Testis (tissue), 3 donors: ENCODE results near the gene SDF2L1. TPM values are rescaled to one million over a fixed set of nuclear protein-coding genes. Genes with fewer than 3 reads are reported as not detected.
A peak's percentile ranks its signal among the peaks of the same experiment; 100 is the strongest.

ENCODE experiments used
- DNase-seq: peaks from one replicate; pipeline ENCODE4 v3.0.0-alpha.2; 2019
- H3K27ac ChIP-seq, 2 donors: fragments of 200-600 bp; sonication (generic); one replicate each; pipeline ENCODE4 v1.5.1; 2019
- H3K27me3 ChIP-seq: fragments of 200-600 bp; sonication (generic); one replicate; pipeline ENCODE4 v1.5.1; 2019
- H3K36me3 ChIP-seq: fragments of 200-600 bp; sonication (generic); one replicate; pipeline ENCODE4 v1.5.1; 2017; ENCODE audit warnings: low read depth; ENCODE audit errors: missing control alignments
- H3K4me1 ChIP-seq: fragments of 200-600 bp; sonication (generic); one replicate; pipeline ENCODE4 v1.5.1; 2019
- H3K4me3 ChIP-seq, 2 donors: fragments of 200-600 bp; sonication (generic); one replicate each; pipeline ENCODE4 v1.5.1; 2017 to 2019
- H3K9me3 ChIP-seq: fragments of 200-600 bp; sonication (generic); one replicate; pipeline ENCODE4 v1.5.1; 2017
- CTCF ChIP-seq, 3 experiments: fragments of 450-650 bp in 2 of 3; fragments of 200-600 bp in 1 of 3; sonication (generic) in 1 of 3; IDR thresholded peaks; one replicate each; pipeline ENCODE4 v1.5.1; 2016 to 2019; ENCODE audit warnings: antibody characterized with exemption in 3 of 3, mild to moderate bottlenecking in 2 of 3, moderate library complexity in 1 of 3
- POLR2A ChIP-seq: fragments of 450-650 bp; IDR thresholded peaks from one replicate; pipeline ENCODE4 v1.6.1; 2017; ENCODE audit warnings: antibody characterized with exemption, mild to moderate bottlenecking, moderate library complexity
- WGBS, 2 donors: methylation state at CpG; one replicate each; pipeline ENCODE4 v1.1.5; 2018; 5-methylcytosine and 5-hydroxymethylcytosine counted together
- intact Hi-C: fragments of 100-400 bp; cut with DNase I; formaldehyde crosslinking; loops from one replicate; pipeline ENCODE4 v1.15.1; 2023; ENCODE audit warnings: low total_unique reads
- polyA plus RNA-seq: library from polyadenylated mRNA; stranded (reverse); fragments of 350-450 nt; fragmentation: Illumina TruSeq; extraction: RNeasy Lipid Tissue Mini Kit (QIAGEN cat#74804); gene quantifications from one replicate; pipeline ENCODE4 v1.2.3, GENCODE V29; 2014; ENCODE audit warnings: low read depth, low replicate concordance; ENCODE audit not compliant: insufficient read depth
- total RNA-seq, 2 donors: library from RNA; depleted of rRNA; stranded (reverse); fragments of >200 nt; gene quantifications; one replicate each; pipeline ENCODE4 v1.2.3, GENCODE V29; 2016

The SDF2L1 gene
- total and polyA plus RNA-seq, 3 donors from 2014 or later = 23.9 to 34.3 (median 33.0) TPM

- TF ChIP-seq POLR2A = no peak
- TF ChIP-seq CTCF (IDR thresholded peaks at IDR 0.05) = no peak
- no peaks in the 10 kb centered on the region for H3K9me3 ChIP-seq
- H3K4me3 ChIP-seq = no peak overlapping the region
- 77 to 81% methylated on average over 4 of the region's 4 CpGs for WGBS, 2 donors
- no peak overlapping the region for H3K27ac ChIP-seq
- intact Hi-C loops = no loop called here
- no peaks in the 10 kb centered on the region for H3K36me3 ChIP-seq
- no peak for DNase-seq
- H3K4me1 ChIP-seq = peaks cover 27% of the 10 kb centered on the region
- no peaks in the 10 kb centered on the region for H3K27me3 ChIP-seq
Measured at GRCh38 chr22:21626073-21626734, 15.9 kb upstream of the SDF2L1 start.

DNA sequence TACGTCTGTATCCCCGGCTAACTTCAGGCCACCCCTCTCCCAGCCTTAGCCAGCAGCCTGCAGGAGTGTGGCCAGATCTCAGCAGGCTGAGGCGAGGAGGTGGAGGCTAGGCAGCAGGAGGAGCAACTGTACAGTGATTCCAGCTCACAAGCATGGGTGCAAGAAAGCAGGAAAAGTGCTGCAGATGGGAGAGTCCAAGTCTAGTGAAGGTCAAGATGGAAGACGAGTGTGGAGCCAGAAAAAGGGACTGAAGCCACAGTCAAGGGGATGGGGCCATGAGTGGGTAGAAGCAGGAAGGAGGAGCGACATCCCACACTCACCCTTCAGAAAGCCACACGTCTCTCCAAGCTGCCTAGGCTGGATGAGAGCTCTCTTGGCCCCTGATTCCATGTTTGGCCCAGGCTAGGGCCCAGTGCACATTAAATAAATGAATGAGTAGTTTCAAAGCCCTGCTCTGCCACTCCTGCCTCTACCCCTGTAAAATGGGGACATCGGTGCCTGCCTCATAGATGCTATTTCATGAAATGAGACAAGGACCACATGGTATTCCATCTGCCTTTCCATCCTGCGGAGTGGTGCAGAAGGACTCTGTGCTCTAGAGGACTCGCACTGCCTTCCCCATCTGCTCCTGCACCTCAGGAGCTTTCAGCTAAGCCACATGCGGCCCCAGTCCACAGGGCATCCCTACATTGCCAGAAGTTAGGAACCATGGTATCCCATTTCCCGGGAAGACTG is 15.2 kb upstream of the SDF2L1 start:
- no peak overlapping the region for H3K27ac ChIP-seq
- no peak for DNase-seq
- H3K27me3 ChIP-seq = no peaks in the 10 kb centered on the region
- TF ChIP-seq CTCF (IDR thresholded peaks at IDR 0.05) (no peak), POLR2A (no peak)
- peaks cover 27% of the 10 kb centered on the region for H3K4me1 ChIP-seq
- intact Hi-C loops = no loop called here
- no peaks in the 10 kb centered on the region for H3K36me3 ChIP-seq
- 81 to 83% methylated on average over 9 to 11 of the region's 11 CpGs for WGBS, 2 donors
- no peak overlapping the region for H3K4me3 ChIP-seq
- H3K9me3 ChIP-seq = no peaks in the 10 kb centered on the region

DNA sequence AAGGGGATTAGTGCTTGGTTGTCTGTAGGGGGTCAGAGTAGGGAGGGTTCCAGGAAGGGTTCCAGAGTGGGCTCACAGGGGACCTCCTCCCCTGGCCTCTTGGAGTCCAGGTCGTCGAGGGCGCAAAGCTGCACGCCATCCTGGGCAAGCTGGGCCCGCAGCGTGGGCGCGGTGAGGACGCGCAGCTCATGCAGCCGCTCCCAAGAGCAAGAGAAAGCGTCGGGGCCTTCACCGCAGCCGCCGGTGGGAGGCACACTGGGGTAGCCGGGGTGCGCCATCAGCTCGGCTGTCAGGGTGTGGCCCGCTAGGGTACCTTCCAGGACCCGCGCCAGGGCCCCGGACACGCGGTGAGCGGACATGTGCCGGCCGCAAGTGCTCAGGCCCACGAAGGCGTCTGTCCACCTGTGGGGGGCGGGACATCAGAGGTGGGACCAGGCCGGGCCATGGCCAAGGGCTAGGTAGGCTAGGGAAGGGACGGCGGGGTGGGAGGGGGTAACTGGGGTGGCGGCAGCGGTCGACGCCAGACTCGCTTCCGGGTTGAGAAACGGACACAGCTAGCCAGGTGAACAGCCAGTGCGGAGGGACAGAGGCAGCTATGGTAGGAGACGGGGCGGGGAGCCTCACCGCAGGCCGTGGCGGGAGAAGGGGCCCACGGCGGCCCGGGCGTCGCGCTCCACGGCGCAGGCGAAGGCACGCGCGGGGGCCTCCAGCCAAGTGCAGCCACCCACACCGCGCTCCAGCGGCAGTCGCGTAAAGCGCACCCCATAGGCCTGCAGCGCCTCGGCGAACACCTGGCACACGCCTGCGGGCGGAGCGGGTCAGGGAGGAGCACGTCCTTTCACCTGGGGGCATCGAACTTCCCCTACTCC is 13.5 kb upstream of the SDF2L1 start:
- H3K4me1 ChIP-seq = peaks cover 16% of the 10 kb centered on the region
- H3K4me3 ChIP-seq = peak overlapping the region; percentile 63 to 89
- no peak for DNase-seq
- intact Hi-C loops = no loop called here
- no peak overlapping the region for H3K27ac ChIP-seq
- no peaks in the 10 kb centered on the region for H3K9me3 ChIP-seq
- WGBS, 2 donors = 45 to 69% methylated on average over 36 to 74 of the region's 74 CpGs
- no peaks in the 10 kb centered on the region for H3K27me3 ChIP-seq
- H3K36me3 ChIP-seq = no peaks in the 10 kb centered on the region
- TF ChIP-seq POLR2A (no peak), CTCF (IDR thresholded peaks at IDR 0.05) (no peak)

DNA sequence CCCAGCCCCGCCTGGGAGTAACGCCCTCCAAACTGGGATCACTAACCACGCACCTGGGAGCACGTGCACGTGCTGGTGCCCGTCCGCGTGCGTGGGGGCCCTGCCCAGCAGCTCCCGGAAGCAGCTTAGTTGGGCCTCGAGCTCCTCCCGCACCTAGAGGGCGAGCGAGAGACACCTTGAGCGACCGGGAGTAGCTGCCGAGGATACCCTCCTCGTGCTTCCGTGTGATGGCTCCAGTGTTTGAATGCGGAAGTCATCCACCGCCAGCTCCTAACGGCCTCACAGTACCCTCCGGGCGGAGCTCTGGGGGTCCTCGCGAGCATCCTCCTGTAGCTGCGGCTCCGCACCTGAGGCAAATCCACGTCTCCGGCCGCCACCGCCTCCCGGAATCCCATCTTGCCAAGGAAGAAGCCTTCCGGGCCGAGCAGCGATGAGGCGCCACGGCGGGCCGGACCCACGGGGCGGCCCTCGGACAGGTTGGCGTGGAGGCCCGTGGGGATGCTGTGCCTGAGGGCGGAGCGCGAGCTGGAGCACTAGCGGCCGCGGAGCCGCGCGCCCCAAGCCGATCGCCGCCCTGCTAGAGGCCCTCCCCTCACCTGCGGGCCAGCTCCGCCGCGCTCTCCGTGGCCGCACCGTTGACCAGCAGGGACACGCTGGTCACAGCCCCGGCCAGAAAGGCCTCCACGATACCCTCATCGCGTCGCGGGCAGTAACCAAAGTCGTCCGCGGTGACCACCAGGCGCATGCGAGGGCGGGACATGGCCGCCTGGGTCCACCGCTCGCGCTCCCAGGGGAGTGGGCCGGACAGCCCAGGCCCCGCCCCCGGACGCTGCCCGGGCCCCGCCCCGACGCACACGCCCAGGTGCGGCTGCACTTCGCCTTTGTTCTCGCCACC is 12.6 kb upstream of the SDF2L1 start, which contains the start of gene YDJC:
Gene YDJC, minus strand, starts transcription at position 768 of the 895 bp plus-strand sequence. Its CDS starts 8 bp downstream, at position 760.
- Histone ChIP-seq H3K4me1 (peaks cover 7% of the 10 kb centered on the region), H3K27ac (peak within 1 kb of the TSS; percentile 7 to 46), H3K36me3 (no peaks in the 10 kb centered on the region), H3K4me3 (peak within 1 kb of the TSS; percentile 63 to 89), H3K9me3 (no peaks in the 10 kb centered on the region), H3K27me3 (no peaks in the 10 kb centered on the region)
- WGBS, 2 donors = 1 to 2% methylated on average over 11 to 63 of the region's 93 CpGs
- TF ChIP-seq CTCF (IDR thresholded peaks at IDR 0.05) (peak in 2 of 3 experiments; percentile 21 to 45), POLR2A (no peak)
- DNase-seq = peak; percentile 96
- intact Hi-C loops = no loop called here
